NOMO-1 treated with dmso at 0.1 percent for 144 hours (cell line): ENCODE data around the gene RHBDL2.
"Not testable (repeated sequence)": the region's sequence is repeated elsewhere in the genome, so short reads cannot be mapped to it uniquely, and the experiment has no call there.

ENCODE experiments used
- DNase-seq: peaks from one replicate; lab custom pipeline; 2025; ENCODE audit not compliant: unreplicated experiment; lab: John Stamatoyannopoulos, UW

RHBDL2 gene

DNA sequence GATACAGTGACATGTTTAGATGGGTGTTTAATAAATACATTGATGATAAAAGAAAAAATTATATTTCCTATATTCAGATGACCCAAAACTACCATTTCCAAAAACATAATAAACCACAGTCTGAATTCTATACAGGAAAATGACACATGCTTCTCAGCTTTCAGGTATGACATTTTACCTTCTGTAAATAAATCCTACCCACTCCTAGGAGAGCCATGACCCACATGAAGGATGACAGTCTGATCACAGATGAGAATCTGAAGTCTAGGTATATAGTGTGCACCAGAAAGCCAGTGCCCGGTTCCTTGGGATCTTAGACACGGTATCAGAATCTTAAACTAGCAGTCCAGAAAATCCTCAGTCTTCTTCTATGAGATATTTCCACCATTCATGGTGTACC is 56.5 kb downstream of the RHBDL2 start:
- no peak for DNase-seq

DNA sequence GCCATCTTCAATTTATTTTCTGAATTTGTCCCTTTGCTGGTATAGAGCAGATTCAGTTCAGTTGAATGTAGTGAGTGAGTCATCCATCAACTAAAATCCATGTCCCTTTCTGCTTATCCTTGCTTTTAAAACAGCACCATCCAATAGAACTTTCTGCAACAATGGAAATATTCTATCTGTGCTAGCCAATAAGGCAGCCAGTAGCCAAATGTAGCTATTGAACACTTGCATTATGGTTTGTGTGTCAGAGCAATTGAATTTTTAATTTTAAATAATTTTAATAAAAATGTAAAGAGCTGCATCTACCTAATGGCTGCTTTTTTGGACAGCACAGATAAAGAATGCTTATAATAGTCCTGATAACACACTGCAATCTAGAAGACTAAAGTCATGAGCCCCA is 60.1 kb downstream of the RHBDL2 start, which contains the start of gene GJA9:
Gene GJA9 (minus strand): TSS at position 101 of the 400 bp plus-strand sequence. CDS start 5,489 bp downstream, outside the sequence.
- DNase-seq: no peak

GRCh38 chr1:38875811-38876210 is 65.8 kb downstream of the RHBDL2 start:
- DNase-seq: no peak

DNA sequence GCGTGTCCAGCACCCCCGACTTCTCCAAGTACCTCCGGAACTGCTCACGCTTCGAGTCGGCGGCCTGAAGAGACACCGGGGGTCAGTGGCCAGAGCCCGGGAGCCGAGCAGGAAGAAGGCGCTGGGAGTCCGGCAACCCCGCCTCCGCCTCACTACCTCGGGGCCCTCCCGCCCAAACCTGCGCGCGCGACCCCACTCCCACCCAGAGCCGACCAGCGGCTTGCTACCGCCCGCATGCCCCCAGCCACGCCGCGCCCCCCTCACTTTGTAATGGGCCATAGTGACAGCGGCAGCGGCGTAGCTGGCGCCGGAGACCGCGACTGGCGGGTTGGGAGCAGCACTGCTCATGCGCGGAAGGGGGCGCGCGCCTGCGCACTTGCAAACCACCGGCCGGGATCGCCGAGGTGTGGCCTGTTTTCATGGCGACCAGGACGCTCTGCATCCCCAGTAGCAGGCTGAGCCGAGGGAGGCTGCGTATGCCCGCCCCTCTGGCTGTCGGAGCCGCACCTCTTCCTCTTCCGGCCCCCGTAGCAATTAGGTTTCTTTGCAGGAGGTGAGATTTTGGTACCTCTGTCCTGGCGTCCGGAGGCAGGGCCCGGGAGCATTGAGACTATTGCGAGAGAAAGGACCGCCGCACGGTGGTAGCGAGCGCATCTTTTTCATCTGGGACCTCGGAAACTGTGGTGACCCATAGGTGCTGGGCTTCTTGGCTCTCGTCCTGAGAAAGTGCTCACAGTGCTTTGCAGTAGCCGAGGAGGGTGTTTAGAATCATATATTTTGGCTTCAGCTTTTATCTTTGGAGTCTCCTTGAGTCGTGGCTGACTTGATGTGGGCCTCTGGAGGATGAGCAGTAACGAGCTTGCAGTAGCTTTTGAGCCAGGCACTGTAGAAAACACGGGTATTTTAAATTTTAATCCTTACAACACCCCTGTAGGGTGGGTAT is 68.3 kb downstream of the RHBDL2 start, which contains the start of gene MYCBP:
Gene MYCBP (minus strand): TSS at position 322 of the 943 bp plus-strand sequence. CDS start 43 bp downstream, at position 279.
- DNase-seq: peak; percentile 94

DNA sequence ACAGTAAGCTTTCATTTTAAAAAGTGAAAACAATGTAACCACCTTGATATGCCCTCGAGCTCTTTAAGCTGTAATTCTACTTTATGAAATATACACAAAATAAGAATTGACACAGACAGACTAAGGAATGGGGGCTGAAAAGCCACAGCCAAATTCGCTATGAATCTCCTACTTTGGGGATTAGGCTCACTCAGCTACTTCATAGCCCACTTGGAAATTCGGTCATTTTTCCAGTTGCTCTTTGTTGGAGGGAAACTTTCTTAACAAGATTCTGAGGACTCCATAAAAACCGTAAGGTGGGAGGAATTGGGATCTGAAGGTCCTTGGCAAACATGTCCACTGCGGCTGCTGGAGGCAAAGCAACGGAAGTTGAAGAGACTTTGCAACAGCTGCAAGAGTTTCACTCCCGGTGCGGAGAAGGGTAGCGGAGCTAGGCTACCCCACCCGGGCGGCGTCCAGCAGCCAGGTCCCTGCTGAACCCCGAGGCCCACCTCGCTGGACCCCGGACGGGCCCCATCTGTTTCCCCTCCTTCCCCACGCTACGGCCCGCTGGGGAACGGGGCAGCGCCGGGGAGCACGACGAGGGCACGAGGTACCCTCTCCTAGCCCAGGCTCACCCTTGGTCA is 69.1 kb downstream of the RHBDL2 start:
- no peak for DNase-seq

DNA sequence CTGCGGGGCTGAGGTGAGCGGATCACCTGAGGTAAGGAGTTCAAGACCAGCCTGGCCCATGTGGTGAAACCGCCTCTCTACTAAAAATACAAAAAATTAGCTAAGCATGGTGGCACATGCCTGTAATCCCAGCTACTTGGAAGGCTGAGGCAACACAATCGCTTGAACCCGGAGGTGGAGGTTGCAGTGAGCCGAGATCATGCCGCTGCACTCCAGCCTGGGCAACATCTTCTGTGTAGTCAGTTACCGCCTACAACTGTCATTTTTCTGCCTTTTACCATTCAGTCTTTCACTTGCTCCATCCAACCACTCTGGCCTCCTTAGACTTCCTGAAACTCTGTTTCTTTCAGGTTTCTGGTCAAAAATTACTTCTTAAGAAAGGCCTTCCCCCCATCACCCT is 70.6 kb downstream of the RHBDL2 start:
- DNase-seq: no peak

- no peak for DNase-seq
Observed at GRCh38 chr1:38867208-38867607, 74.4 kb downstream of the RHBDL2 start.

GRCh38 chr1:38865112-38865715 is 76.4 kb downstream of the RHBDL2 start:
- DNase-seq: no peak

GRCh38 chr1:38860454-38860795 is 81.2 kb downstream of the RHBDL2 start:
- no peak for DNase-seq

DNA sequence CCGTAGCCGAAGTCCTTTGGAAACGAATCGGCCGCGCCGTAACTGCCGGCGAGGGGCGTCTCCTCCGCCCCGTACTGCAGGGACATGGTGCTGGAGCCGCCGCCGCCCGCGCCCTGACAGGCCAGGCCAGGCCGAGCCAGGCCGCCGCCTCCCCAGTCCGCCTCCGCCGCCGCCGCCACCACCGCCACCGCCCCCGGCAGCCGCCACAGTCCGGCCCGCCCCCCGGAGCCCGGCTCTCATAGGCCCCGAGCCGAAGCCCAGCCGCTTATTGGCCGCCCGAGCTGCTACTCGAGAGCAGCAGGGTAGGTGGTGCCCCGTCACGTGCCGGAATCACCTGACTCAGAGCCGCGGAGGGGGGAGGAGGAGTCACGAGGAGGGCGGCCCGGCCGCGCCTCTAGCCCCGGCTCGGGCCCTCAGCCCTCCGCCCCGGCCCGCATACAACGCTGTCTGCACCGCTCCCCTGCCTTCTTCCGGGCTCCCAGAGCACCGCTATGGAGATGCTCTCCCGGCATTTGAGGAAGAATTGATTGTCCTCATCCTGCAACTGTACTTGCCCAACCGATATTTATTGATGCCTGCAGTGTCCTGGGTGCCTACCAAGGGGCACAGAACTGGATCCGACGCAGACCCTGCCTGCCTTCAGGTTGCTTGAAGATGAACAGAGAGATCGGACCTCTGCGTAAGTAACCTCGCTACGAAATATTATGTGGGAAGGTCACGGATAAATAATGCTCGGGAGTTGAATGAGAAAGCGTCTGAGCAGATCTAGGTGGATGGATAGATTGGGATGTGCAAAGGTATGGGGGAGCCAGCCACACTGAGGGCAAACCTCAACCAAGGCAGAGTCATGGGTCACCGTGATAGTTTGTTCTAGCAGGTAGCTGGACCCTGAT is 81.8 kb downstream of the RHBDL2 start, which contains the start of gene RRAGC:
Gene RRAGC (minus strand): TSS at position 212 of the 893 bp plus-strand sequence. CDS start 126 bp downstream, at position 86.
- DNase-seq: peak; percentile 96

- DNase-seq: peak; percentile 20
Observed at GRCh38 chr1:38858833-38859560, 82.6 kb downstream of the RHBDL2 start.

- no peak for DNase-seq
Observed at GRCh38 chr1:38852780-38853179, 88.8 kb downstream of the RHBDL2 start.

DNA sequence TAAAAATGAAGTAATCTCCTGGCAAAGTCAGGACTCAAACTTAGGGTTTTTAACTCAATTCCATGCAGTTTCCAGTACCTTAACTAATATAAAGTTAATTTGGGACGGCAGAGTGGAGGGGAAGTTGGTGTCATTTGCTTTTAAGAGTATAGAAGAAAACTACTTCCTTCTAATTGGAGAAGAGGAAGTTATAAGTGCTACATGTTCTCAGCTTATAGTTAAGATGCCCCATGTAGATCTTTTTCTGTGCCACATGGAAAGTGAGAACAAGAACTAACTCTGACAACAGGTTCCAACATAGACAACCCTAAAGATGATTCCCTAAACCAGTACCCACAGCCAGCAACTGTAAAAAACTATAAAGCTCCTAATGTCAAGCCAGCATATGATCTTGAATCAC is 93.6 kb downstream of the RHBDL2 start:
- DNase-seq: peak; percentile 36

- DNase-seq: no peak
Observed at GRCh38 chr1:38846210-38846609, 95.4 kb downstream of the RHBDL2 start.

- not testable (repeated sequence) for DNase-seq
Observed at GRCh38 chr1:38845088-38845487, 96.5 kb downstream of the RHBDL2 start.

- DNase-seq: no peak
Observed at GRCh38 chr1:38840281-38840680, 101.3 kb downstream of the RHBDL2 start.

GRCh38 chr1:38839363-38839762 is 102.3 kb downstream of the RHBDL2 start:
- no peak for DNase-seq

DNA sequence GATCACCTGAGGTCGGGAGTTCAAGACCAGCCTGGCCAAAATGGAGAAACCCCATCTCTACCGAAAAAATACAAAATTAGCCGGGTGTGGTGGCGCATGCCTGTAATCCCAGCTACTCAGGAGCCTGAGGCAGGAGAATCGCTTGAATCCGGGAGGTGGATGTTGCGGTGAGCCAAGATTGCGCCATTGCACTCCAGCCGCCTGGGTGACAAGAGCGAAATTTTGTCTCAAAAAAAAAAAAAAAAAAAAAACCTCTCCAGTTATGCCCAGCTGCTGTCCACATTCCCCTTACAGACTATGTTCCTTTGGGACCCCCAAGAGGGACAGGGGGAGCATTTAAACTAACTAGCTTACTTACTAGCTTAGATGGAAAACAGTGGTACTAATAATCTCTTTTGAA is 105.3 kb downstream of the RHBDL2 start:
- not testable (repeated sequence) for DNase-seq
